ENCODE results near the gene KNG1. TPM values are rescaled to one million over a fixed set of nuclear protein-coding genes. Genes with fewer than 3 reads are reported as not detected.

The KNG1 gene
- total RNA-seq, 5 donors from 2014 or later (not counting 1 experiment from before 2014, with no cell fraction given): 0.22 to 0.47 (median 0.30) TPM; not detected in 2

- Histone ChIP-seq H3K4me3 (ENCODE audit: control insufficient read depth in 1 of 2, extremely low read depth in 1 of 2, low read length in 1 of 2) (no peak overlapping the region), H3K36me3 (ENCODE audit: control insufficient read depth in 2 of 2, extremely low read depth in 1 of 2, insufficient read depth in 1 of 2, low read length in 1 of 2) (no peaks in the 10 kb centered on the region), H3K27me3 (replicated peaks in 1 of 2; ENCODE audit: control insufficient read depth in 2 of 2, extremely low read depth in 1 of 2, insufficient read depth in 2 of 2, low read length in 1 of 2) (peaks cover 0 to 3% of the 10 kb centered on the region in 2 experiments), H3K9me3 (no peaks in the 10 kb centered on the region), H3K4me1 (ENCODE audit: control insufficient read depth in 1 of 2, extremely low read depth in 1 of 2, insufficient read depth in 2 of 2, low read length in 2 of 2) (no peaks in the 10 kb centered on the region), H3K27ac (ENCODE audit: low read length) (no peak overlapping the region)
- Mint-ChIP-seq H3K9me3 (no peaks in the 10 kb centered on the region), H3K27ac (no peak overlapping the region), H3K36me3 (peaks cover 11% of the 10 kb centered on the region), H3K27me3 (no peaks in the 10 kb centered on the region), H3K4me3 (no peak overlapping the region), H3K4me1 (peaks cover 0 to 5% (median 3%) of the 10 kb centered on the region in 3 donors)
- ChIA-PET POLR2A (interaction anchor here in 1 of 2 donors (0.6 kb wide), 1 partner anchor 773 kb away, joined by 14 read pairs; no protein-coding TSS in a partner anchor), CTCF (interaction anchor here in 1 of 2 donors (0.5 kb wide), 1 partner anchor 206 kb away, joined by 3 read pairs; no protein-coding TSS in a partner anchor)
- ATAC-seq (replicated peaks in 1 of 4) (peak in 1 of 4 experiments; percentile 46), DNase-seq (peak in 1 of 35 experiments; percentile 18)
- WGBS (ENCODE audit: insufficient coverage): 34% methylated on average over 4 of the region's 10 CpGs
These were observed 28.8 kb downstream of the KNG1 start for GRCh38 chr3:186746008-186746407.

GRCh38 chr3:186750316-186750715 lies 33.2 kb downstream of the KNG1 start:
- ChIA-PET POLR2A (no interaction called here), CTCF (interaction anchor here in 1 of 2 donors (0.7 kb wide), 1 partner anchor 77 kb away, joined by 4 read pairs; no protein-coding TSS in a partner anchor)
- no CpG with 5 or more reads among the region's 2 CpGs for WGBS (ENCODE audit: insufficient coverage)
- no peaks in the 10 kb centered on the region for H3K36me3 ChIP-seq (ENCODE audit: control insufficient read depth in 2 of 2, extremely low read depth in 1 of 2, insufficient read depth in 1 of 2, low read length in 1 of 2)
- H3K4me1 Mint-ChIP-seq: peaks cover 5 to 10% (median 5%) of the 10 kb centered on the region in 3 donors
- peaks cover 0 to 3% of the 10 kb centered on the region in 2 experiments for H3K27me3 ChIP-seq (replicated peaks in 1 of 2; ENCODE audit: control insufficient read depth in 2 of 2, extremely low read depth in 1 of 2, insufficient read depth in 2 of 2, low read length in 1 of 2)
- H3K27ac Mint-ChIP-seq: no peak overlapping the region
- H3K36me3 Mint-ChIP-seq: no peaks in the 10 kb centered on the region
- no peaks in the 10 kb centered on the region for H3K9me3 Mint-ChIP-seq
- no peak overlapping the region for H3K4me3 ChIP-seq (ENCODE audit: control insufficient read depth in 1 of 2, extremely low read depth in 1 of 2, low read length in 1 of 2)
- H3K4me3 Mint-ChIP-seq: no peak overlapping the region
- ATAC-seq (replicated peaks in 1 of 4): no peak
- no peak for DNase-seq
- no peaks in the 10 kb centered on the region for H3K4me1 ChIP-seq (ENCODE audit: control insufficient read depth in 1 of 2, extremely low read depth in 1 of 2, insufficient read depth in 2 of 2, low read length in 2 of 2)
- no peak overlapping the region for H3K27ac ChIP-seq (ENCODE audit: low read length)
- peaks cover 0 to 2% of the 10 kb centered on the region in 2 donors for H3K27me3 Mint-ChIP-seq
- H3K9me3 ChIP-seq: no peaks in the 10 kb centered on the region

GRCh38 chr3:186751480-186751879 lies 34.3 kb downstream of the KNG1 start:
- H3K4me3 Mint-ChIP-seq: no peak overlapping the region
- H3K4me1 Mint-ChIP-seq: peaks cover 0 to 7% (median 5%) of the 10 kb centered on the region in 3 donors
- H3K9me3 ChIP-seq: no peaks in the 10 kb centered on the region
- POLR2A ChIA-PET: no interaction called here
- DNase-seq (no peak), ATAC-seq (replicated peaks in 1 of 4) (no peak)
- peaks cover 0 to 2% of the 10 kb centered on the region in 2 donors for H3K27me3 Mint-ChIP-seq
- H3K27ac ChIP-seq (ENCODE audit: low read length): no peak overlapping the region
- CTCF ChIA-PET: interaction anchor here in 1 of 2 donors (0.5 kb wide), 1 partner anchor 10 kb away, joined by 8 read pairs; no protein-coding TSS in a partner anchor
- no peak overlapping the region for H3K27ac Mint-ChIP-seq
- no peak overlapping the region for H3K4me3 ChIP-seq (ENCODE audit: control insufficient read depth in 1 of 2, extremely low read depth in 1 of 2, low read length in 1 of 2)
- H3K27me3 ChIP-seq (replicated peaks in 1 of 2; ENCODE audit: control insufficient read depth in 2 of 2, extremely low read depth in 1 of 2, insufficient read depth in 2 of 2, low read length in 1 of 2): no peaks in the 10 kb centered on the region
- no peaks in the 10 kb centered on the region for H3K36me3 Mint-ChIP-seq
- no peaks in the 10 kb centered on the region for H3K4me1 ChIP-seq (ENCODE audit: control insufficient read depth in 1 of 2, extremely low read depth in 1 of 2, insufficient read depth in 2 of 2, low read length in 2 of 2)
- H3K36me3 ChIP-seq (ENCODE audit: control insufficient read depth in 2 of 2, extremely low read depth in 1 of 2, insufficient read depth in 1 of 2, low read length in 1 of 2): no peaks in the 10 kb centered on the region
- WGBS (ENCODE audit: insufficient coverage): no CpG with 5 or more reads among the region's 3 CpGs
- H3K9me3 Mint-ChIP-seq: no peaks in the 10 kb centered on the region

GRCh38 chr3:186754006-186754405 lies 36.8 kb downstream of the KNG1 start:
- Mint-ChIP-seq H3K27me3 (peaks cover 0 to 2% of the 10 kb centered on the region in 2 donors), H3K36me3 (no peaks in the 10 kb centered on the region), H3K4me1 (peaks cover 0 to 7% (median 5%) of the 10 kb centered on the region in 3 donors), H3K27ac (no peak overlapping the region), H3K4me3 (no peak overlapping the region), H3K9me3 (no peaks in the 10 kb centered on the region)
- no peaks in the 10 kb centered on the region for H3K9me3 ChIP-seq
- H3K36me3 ChIP-seq (ENCODE audit: control insufficient read depth in 2 of 2, extremely low read depth in 1 of 2, insufficient read depth in 1 of 2, low read length in 1 of 2): no peaks in the 10 kb centered on the region
- DNase-seq: no peak
- H3K27ac ChIP-seq (ENCODE audit: low read length): no peak overlapping the region
- no peaks in the 10 kb centered on the region for H3K4me1 ChIP-seq (ENCODE audit: control insufficient read depth in 1 of 2, extremely low read depth in 1 of 2, insufficient read depth in 2 of 2, low read length in 2 of 2)
- WGBS (ENCODE audit: insufficient coverage): 60% methylated on average over 3 of the region's 7 CpGs
- peaks cover 0 to 2% of the 10 kb centered on the region in 2 experiments for H3K27me3 ChIP-seq (replicated peaks in 1 of 2; ENCODE audit: control insufficient read depth in 2 of 2, extremely low read depth in 1 of 2, insufficient read depth in 2 of 2, low read length in 1 of 2)
- ATAC-seq (replicated peaks in 1 of 4): no peak
- ChIA-PET CTCF (no interaction called here), POLR2A (no interaction called here)
- no peak overlapping the region for H3K4me3 ChIP-seq (ENCODE audit: control insufficient read depth in 1 of 2, extremely low read depth in 1 of 2, low read length in 1 of 2)

GRCh38 chr3:186754871-186755270 lies 37.7 kb downstream of the KNG1 start:
- POLR2A ChIA-PET: no interaction called here
- no peak for DNase-seq
- no peaks in the 10 kb centered on the region for H3K9me3 ChIP-seq
- 83% methylated on average over 4 of the region's 5 CpGs for WGBS (ENCODE audit: insufficient coverage)
- Mint-ChIP-seq H3K36me3 (no peaks in the 10 kb centered on the region), H3K27ac (no peak overlapping the region), H3K9me3 (no peaks in the 10 kb centered on the region), H3K4me1 (peaks cover 0 to 7% (median 5%) of the 10 kb centered on the region in 3 donors), H3K4me3 (no peak overlapping the region), H3K27me3 (peaks cover 0 to 2% of the 10 kb centered on the region in 2 donors)
- CTCF ChIA-PET: no interaction called here
- H3K36me3 ChIP-seq (ENCODE audit: control insufficient read depth in 2 of 2, extremely low read depth in 1 of 2, insufficient read depth in 1 of 2, low read length in 1 of 2): no peaks in the 10 kb centered on the region
- no peak for ATAC-seq (replicated peaks in 1 of 4)
- H3K27ac ChIP-seq (ENCODE audit: low read length): no peak overlapping the region
- H3K27me3 ChIP-seq (replicated peaks in 1 of 2; ENCODE audit: control insufficient read depth in 2 of 2, extremely low read depth in 1 of 2, insufficient read depth in 2 of 2, low read length in 1 of 2): peaks cover 0 to 3% of the 10 kb centered on the region in 2 experiments
- H3K4me1 ChIP-seq (ENCODE audit: control insufficient read depth in 1 of 2, extremely low read depth in 1 of 2, insufficient read depth in 2 of 2, low read length in 2 of 2): no peaks in the 10 kb centered on the region
- H3K4me3 ChIP-seq (ENCODE audit: control insufficient read depth in 1 of 2, extremely low read depth in 1 of 2, low read length in 1 of 2): no peak overlapping the region

- H3K36me3 Mint-ChIP-seq: no peaks in the 10 kb centered on the region
- H3K4me3 Mint-ChIP-seq: no peak overlapping the region
- H3K27me3 ChIP-seq (replicated peaks in 1 of 2; ENCODE audit: control insufficient read depth in 2 of 2, extremely low read depth in 1 of 2, insufficient read depth in 2 of 2, low read length in 1 of 2): peaks cover 0 to 3% of the 10 kb centered on the region in 2 experiments
- H3K4me3 ChIP-seq (ENCODE audit: control insufficient read depth in 1 of 2, extremely low read depth in 1 of 2, low read length in 1 of 2): no peak overlapping the region
- H3K9me3 Mint-ChIP-seq: no peaks in the 10 kb centered on the region
- peaks cover 0 to 2% of the 10 kb centered on the region in 2 donors for H3K27me3 Mint-ChIP-seq
- H3K36me3 ChIP-seq (ENCODE audit: control insufficient read depth in 2 of 2, extremely low read depth in 1 of 2, insufficient read depth in 1 of 2, low read length in 1 of 2): no peaks in the 10 kb centered on the region
- H3K27ac ChIP-seq (ENCODE audit: low read length): no peak overlapping the region
- CTCF ChIA-PET: no interaction called here
- H3K4me1 ChIP-seq (ENCODE audit: control insufficient read depth in 1 of 2, extremely low read depth in 1 of 2, insufficient read depth in 2 of 2, low read length in 2 of 2): no peaks in the 10 kb centered on the region
- 100% methylated on average over 1 of the region's 8 CpGs for WGBS (ENCODE audit: insufficient coverage)
- H3K9me3 ChIP-seq: no peaks in the 10 kb centered on the region
- no peak overlapping the region for H3K27ac Mint-ChIP-seq
- no peak for ATAC-seq (replicated peaks in 1 of 4)
- POLR2A ChIA-PET: no interaction called here
- DNase-seq: no peak
- peaks cover 0 to 7% (median 5%) of the 10 kb centered on the region in 3 donors for H3K4me1 Mint-ChIP-seq
These were observed 40.1 kb downstream of the KNG1 start for GRCh38 chr3:186757214-186757613.

Measured in T-cell (primary cell).